H9 (cell line): ENCODE results near the gene GPR35. TPM values are rescaled to one million over a fixed set of nuclear protein-coding genes. Genes with fewer than 3 reads are reported as not detected.

ENCODE experiments used
- DNase-seq: peaks from one replicate; pipeline ENCODE4 v3.0.0-alpha.2; 2017
- H2AFZ ChIP-seq: one replicate; pipeline ENCODE4 v1.6.1; 2013; ENCODE audit warnings: mild to moderate bottlenecking, low read length, control low read depth, moderate library complexity
- H2AK5ac ChIP-seq: 2 replicates; pipeline ENCODE4 v1.6.1; 2013; ENCODE audit warnings: low read length, control low read depth, mixed read lengths; ENCODE audit not compliant: insufficient read length
- H2BK120ac ChIP-seq: one replicate; pipeline ENCODE4 v1.6.1; 2013; ENCODE audit warnings: low read depth, mild to moderate bottlenecking, low read length, control low read depth, inconsistent platforms; ENCODE audit not compliant: poor library complexity, severe bottlenecking
- H2BK12ac ChIP-seq: 2 replicates; pipeline ENCODE4 v1.6.1; 2013; ENCODE audit warnings: low read length, control low read depth, mixed read lengths, low read depth; ENCODE audit not compliant: insufficient read length
- H2BK15ac ChIP-seq: 2 replicates; pipeline ENCODE4 v1.6.1; 2013; ENCODE audit warnings: low read depth, low read length, control low read depth
- H2BK20ac ChIP-seq: one replicate; pipeline ENCODE4 v1.6.1; 2013; ENCODE audit warnings: low read depth, mild to moderate bottlenecking, low read length, control low read depth, inconsistent platforms; ENCODE audit not compliant: poor library complexity, severe bottlenecking
- H2BK5ac ChIP-seq: 2 replicates; pipeline ENCODE4 v1.6.1; 2013; ENCODE audit warnings: low read length, control low read depth, mixed read lengths; ENCODE audit not compliant: insufficient read length
- H3K14ac ChIP-seq: 2 replicates; pipeline ENCODE4 v1.6.1; 2013; ENCODE audit warnings: low read length, control low read depth; ENCODE audit not compliant: insufficient read depth
- H3K18ac ChIP-seq: 2 replicates; pipeline ENCODE4 v1.6.1; 2013; ENCODE audit warnings: low read depth, mild to moderate bottlenecking, mixed read lengths, low read length, control low read depth; ENCODE audit not compliant: insufficient read length
- H3K23ac ChIP-seq: 2 replicates; pipeline ENCODE4 v1.6.1; 2013; ENCODE audit warnings: low read length, control low read depth, mixed read lengths, low read depth; ENCODE audit not compliant: insufficient read length
- H3K23me2 ChIP-seq: 2 replicates; pipeline ENCODE4 v1.6.1; 2013; ENCODE audit warnings: low read depth, mild to moderate bottlenecking, mixed read lengths, low read length, control low read depth; ENCODE audit not compliant: insufficient read length, poor library complexity, severe bottlenecking
- H3K27ac ChIP-seq: 2 replicates; pipeline ENCODE4 v1.5.1; 2013; ENCODE audit warnings: low read length, control low read depth, mixed read lengths, low read depth; ENCODE audit not compliant: insufficient read length
- H3K27me3 ChIP-seq: 2 replicates; pipeline ENCODE4 v1.6.1; 2013; ENCODE audit warnings: low read length, control low read depth, inconsistent platforms; ENCODE audit not compliant: insufficient read depth
- H3K4ac ChIP-seq: 2 replicates; pipeline ENCODE4 v1.6.1; 2013; ENCODE audit warnings: low read depth, mild to moderate bottlenecking, control low read depth, inconsistent platforms, low read length, moderate library complexity
- H3K4me1 ChIP-seq: 2 replicates; pipeline ENCODE4 v1.6.1; 2013; ENCODE audit warnings: low read length, control low read depth, inconsistent platforms; ENCODE audit not compliant: insufficient read depth
- H3K4me2 ChIP-seq: 2 replicates; pipeline ENCODE4 v1.6.1; 2013; ENCODE audit warnings: low read length, control low read depth, mixed read lengths; ENCODE audit not compliant: insufficient read length, insufficient read depth
- H3K56ac ChIP-seq: 2 replicates; pipeline ENCODE4 v1.6.1; 2013; ENCODE audit warnings: low read depth, mild to moderate bottlenecking, mixed read lengths, low read length, control low read depth; ENCODE audit not compliant: insufficient read length
- H3K79me1 ChIP-seq: 2 replicates; pipeline ENCODE4 v1.6.1; 2013; ENCODE audit warnings: low read depth, mild to moderate bottlenecking, moderate library complexity, low read length, control low read depth, inconsistent platforms; ENCODE audit not compliant: insufficient read depth, poor library complexity, severe bottlenecking
- H3K79me2 ChIP-seq: 2 replicates; pipeline ENCODE4 v1.6.1; 2013; ENCODE audit warnings: low read length, control low read depth, inconsistent platforms; ENCODE audit not compliant: insufficient read depth
- H3K9ac ChIP-seq: 2 replicates; pipeline ENCODE4 v1.6.1; 2013; ENCODE audit warnings: low read length, control low read depth, mixed read lengths; ENCODE audit not compliant: insufficient read length; ENCODE audit errors: extremely low read depth
- H3K9me3 ChIP-seq: one replicate; pipeline ENCODE4 v1.6.1; 2013; ENCODE audit warnings: low read depth, low read length, inconsistent platforms; ENCODE audit not compliant: control insufficient read depth
- H3T11ph ChIP-seq: one replicate; pipeline ENCODE4 v1.6.1; 2013; ENCODE audit warnings: mild to moderate bottlenecking, low read length, control low read depth, inconsistent platforms
- H4K20me1 ChIP-seq: one replicate; pipeline ENCODE4 v1.6.1; 2013; ENCODE audit not compliant: control insufficient read depth, insufficient read length, insufficient read depth
- H4K5ac ChIP-seq: 2 replicates; pipeline ENCODE4 v1.6.1; 2013; ENCODE audit warnings: low read depth, mild to moderate bottlenecking, mixed read lengths, low read length, control low read depth; ENCODE audit not compliant: insufficient read length
- H4K8ac ChIP-seq: replicated peaks from 2 replicates; pipeline ENCODE4 v1.6.1; 2013; ENCODE audit warnings: low read length, control low read depth, mixed read lengths, low read depth; ENCODE audit not compliant: insufficient read length
- H4K91ac ChIP-seq: 2 replicates; pipeline ENCODE4 v1.6.1; 2013; ENCODE audit warnings: low read depth, mild to moderate bottlenecking, moderate library complexity, mixed read lengths, low read length, control low read depth; ENCODE audit not compliant: insufficient read length
- H3K27ac Mint-ChIP-seq, 3 experiments: 2 replicates in 2 of 3; 3 replicates in 1 of 3; pipeline ENCODE4 v1.8.0; 2020 to 2021; ENCODE audit warnings: mixed read lengths in 3 of 3, mild to moderate bottlenecking in 1 of 3, moderate library complexity in 1 of 3
- H3K27me3 Mint-ChIP-seq: 2 replicates; pipeline ENCODE4 v1.8.0; 2021; ENCODE audit warnings: low read depth, mild to moderate bottlenecking, moderate library complexity, mixed read lengths
- H3K36me3 Mint-ChIP-seq, 3 experiments: 2 replicates in 2 of 3; 3 replicates in 1 of 3; pipeline ENCODE4 v1.8.0; 2020 to 2021; ENCODE audit warnings: low read depth in 3 of 3, mixed read lengths in 3 of 3; ENCODE audit not compliant: insufficient read depth in 1 of 3
- H3K4me1 Mint-ChIP-seq, 2 experiments: 2 replicates each; pipeline ENCODE4 v1.8.0; 2020; ENCODE audit warnings: mixed read lengths in 2 of 2
- H3K4me3 Mint-ChIP-seq, 2 experiments: 2 replicates in 1 of 2; 3 replicates in 1 of 2; pipeline ENCODE4 v1.8.0; 2020 to 2021; ENCODE audit warnings: mild to moderate bottlenecking in 2 of 2, mixed read lengths in 2 of 2, moderate library complexity in 1 of 2
- H3K9me3 Mint-ChIP-seq, 2 experiments: 2 replicates in 1 of 2; 3 replicates in 1 of 2; pipeline ENCODE4 v1.8.0; 2020; ENCODE audit warnings: mild to moderate bottlenecking in 2 of 2, mixed read lengths in 2 of 2, moderate library complexity in 1 of 2
- CTCF ChIP-seq: fragments of 200-600 bp; sonication (generic); conservative IDR thresholded peaks from 3 replicates; pipeline ENCODE4 v1.8.0; 2021; ENCODE audit warnings: antibody characterized with exemption, mild to moderate bottlenecking
- WGBS: extraction: QIAGEN DNeasy Blood & Tissue Kit; methylation state at CpG from one replicate; pipeline ENCODE4 v1.1.7; 2013; ENCODE audit warnings: missing lambda C conversion rate, low lambda C conversion rate, mixed read lengths; ENCODE audit not compliant: insufficient read length; ENCODE audit errors: extremely low coverage; 5-methylcytosine and 5-hydroxymethylcytosine counted together
- total RNA-seq: library from RNA; stranded (reverse); gene quantifications from 2 replicates; pipeline ENCODE4 v1.2.1, GENCODE V29; 2021

Gene GPR35
- total RNA-seq, 1 experiment from 2014 or later = 1.4 TPM

- no peak overlapping the region for H3K4me2 ChIP-seq
- H3K14ac ChIP-seq = no peak overlapping the region
- WGBS = no CpG with 5 or more reads among the region's 37 CpGs
- H4K20me1 ChIP-seq = no peaks in the 10 kb centered on the region
- H3K4me1 ChIP-seq = no peaks in the 10 kb centered on the region
- H3K27me3 ChIP-seq = no peaks in the 10 kb centered on the region
- H3K9me3 ChIP-seq = no peaks in the 10 kb centered on the region
- no peak overlapping the region for H2BK120ac ChIP-seq
- no peak overlapping the region for H2BK20ac ChIP-seq
- no peak overlapping the region for H4K5ac ChIP-seq
- H2BK12ac ChIP-seq = no peak overlapping the region
- H4K91ac ChIP-seq = no peak overlapping the region
- peaks cover 0 to 6% (median 3%) of the 10 kb centered on the region in 3 experiments; a peak in 2 of 7 replicates for H3K36me3 Mint-ChIP-seq
- H3K27ac Mint-ChIP-seq = peak overlapping the region in 1 of 3 experiments; percentile 74; a peak in 1 of 7 replicates
- H3T11ph ChIP-seq = no peak overlapping the region
- H3K56ac ChIP-seq = no peak overlapping the region
- peaks cover 0 to 14% of the 10 kb centered on the region in 2 experiments; a peak in 2 of 4 replicates for H3K4me1 Mint-ChIP-seq
- no peak overlapping the region for H3K18ac ChIP-seq
- peaks cover 3% of the 10 kb centered on the region for H3K27me3 Mint-ChIP-seq
- H3K79me1 ChIP-seq = no peaks in the 10 kb centered on the region
- no peak overlapping the region for H2BK5ac ChIP-seq
- no peak overlapping the region for H2AK5ac ChIP-seq
- H2BK15ac ChIP-seq = no peak overlapping the region
- H3K23me2 ChIP-seq = no peaks in the 10 kb centered on the region
- no peaks in the 10 kb centered on the region for H3K79me2 ChIP-seq
- H3K27ac ChIP-seq = no peak overlapping the region
- no peak overlapping the region for H3K23ac ChIP-seq
- no peak overlapping the region for H3K9ac ChIP-seq
- no peak overlapping the region for H3K4ac ChIP-seq
- DNase-seq = no peak
- H3K4me3 Mint-ChIP-seq = no peak overlapping the region
- peaks cover 13% of the 10 kb centered on the region in 2 experiments for H3K9me3 Mint-ChIP-seq
- no peak for TF ChIP-seq CTCF
- no peak overlapping the region for H4K8ac ChIP-seq
- no peak overlapping the region for H2AFZ ChIP-seq
Observed at GRCh38 chr2:240622531-240623235, 2.6 kb upstream of the GPR35 start.
